AG04449 (cell line): Measurements from ENCODE around the gene STAB1.

Experiments used
- CTCF ChIA-PET: fragments of 350-600 bp; formaldehyde crosslinking; extraction: SDS; loops from one replicate; lab custom pipeline; 2021; ENCODE audit warnings: antibody characterized with exemption; lab: Yijun Ruan, JAX
- POLR2A ChIA-PET: fragments of 400-600, 350-600 bp; formaldehyde crosslinking; extraction: SDS; loops from one replicate; lab custom pipeline; 2020; ENCODE audit warnings: antibody characterized with exemption, inconsistent platforms; lab: Yijun Ruan, JAX
- DNase-seq: peaks from one replicate; pipeline ENCODE4 v3.0.0-alpha.2; 2010; ENCODE audit warnings: low read depth, low spot score
- H3K4me3 ChIP-seq: 2 replicates; pipeline ENCODE4 v1.5.1; 2011; ENCODE audit warnings: low read depth, mild to moderate bottlenecking, control low read depth, low read length
- CTCF ChIP-seq: IDR thresholded peaks from one replicate; pipeline ENCODE4 v1.5.1; 2011; ENCODE audit warnings: mild to moderate bottlenecking, moderate library complexity, low read length, control low read depth, inconsistent platforms; ENCODE audit not compliant: insufficient read depth; ENCODE audit errors: missing control alignments

The STAB1 gene

GRCh38 chr3:52479037-52479876 is 15.9 kb upstream of the STAB1 start:
- POLR2A ChIA-PET, result interaction anchor here (0.5 kb wide), 1 partner anchor 19 kb away, joined by 4 read pairs; no protein-coding TSS in a partner anchor
- TF ChIP-seq CTCF, result no peak
- no peak for DNase-seq
- H3K4me3 ChIP-seq, result no peak overlapping the region
- CTCF ChIA-PET, result interaction anchor here (1.4 kb wide), 1 partner anchor 13 kb away, joined by 3 read pairs; no protein-coding TSS in a partner anchor

DNA sequence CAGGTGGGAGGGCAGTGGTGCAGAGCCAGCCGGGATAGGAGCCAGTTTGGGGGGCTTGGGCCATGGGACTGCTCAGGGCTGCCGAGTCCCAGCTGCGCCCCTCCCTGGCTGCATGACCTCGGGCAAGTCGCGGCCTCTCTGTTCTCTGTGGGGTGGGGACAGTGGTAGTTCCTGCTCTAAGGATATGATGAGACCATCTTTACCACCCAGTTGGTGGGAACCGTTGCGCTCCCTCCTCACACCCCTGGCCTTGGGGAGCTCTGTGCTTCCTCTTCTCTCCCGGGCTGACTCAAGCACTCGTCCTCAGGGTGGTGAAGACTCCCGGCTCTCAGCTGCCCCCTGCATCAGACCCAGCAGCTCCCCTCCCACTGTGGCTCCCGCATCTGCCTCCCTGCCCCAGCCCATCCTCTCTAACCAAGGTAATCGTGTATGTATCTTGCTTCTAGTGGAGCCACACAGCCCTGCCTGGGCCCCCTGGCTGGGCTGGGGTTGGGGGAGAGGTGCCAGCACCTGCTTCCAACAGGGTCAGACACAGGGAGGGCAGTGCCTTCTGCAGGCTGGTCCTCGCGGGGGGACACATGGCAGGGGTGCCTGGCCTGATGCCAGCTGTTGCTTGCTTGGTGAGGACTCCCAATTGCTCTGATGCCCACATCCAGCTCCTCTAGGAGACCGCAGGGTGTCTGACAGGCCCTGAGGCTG is 15.1 kb upstream of the STAB1 start:
- POLR2A ChIA-PET, result interaction anchor here (0.5 kb wide), 1 partner anchor 18 kb away, joined by 4 read pairs; no protein-coding TSS in a partner anchor
- no peak for DNase-seq
- no peak for TF ChIP-seq CTCF
- CTCF ChIA-PET, result interaction anchor here (0.5 to 3.3 kb wide), 4 partner anchors 8 to 183 kb away, joined by 3 to 19 read pairs (median 3); no protein-coding TSS in a partner anchor
- H3K4me3 ChIP-seq, result no peak overlapping the region

DNA sequence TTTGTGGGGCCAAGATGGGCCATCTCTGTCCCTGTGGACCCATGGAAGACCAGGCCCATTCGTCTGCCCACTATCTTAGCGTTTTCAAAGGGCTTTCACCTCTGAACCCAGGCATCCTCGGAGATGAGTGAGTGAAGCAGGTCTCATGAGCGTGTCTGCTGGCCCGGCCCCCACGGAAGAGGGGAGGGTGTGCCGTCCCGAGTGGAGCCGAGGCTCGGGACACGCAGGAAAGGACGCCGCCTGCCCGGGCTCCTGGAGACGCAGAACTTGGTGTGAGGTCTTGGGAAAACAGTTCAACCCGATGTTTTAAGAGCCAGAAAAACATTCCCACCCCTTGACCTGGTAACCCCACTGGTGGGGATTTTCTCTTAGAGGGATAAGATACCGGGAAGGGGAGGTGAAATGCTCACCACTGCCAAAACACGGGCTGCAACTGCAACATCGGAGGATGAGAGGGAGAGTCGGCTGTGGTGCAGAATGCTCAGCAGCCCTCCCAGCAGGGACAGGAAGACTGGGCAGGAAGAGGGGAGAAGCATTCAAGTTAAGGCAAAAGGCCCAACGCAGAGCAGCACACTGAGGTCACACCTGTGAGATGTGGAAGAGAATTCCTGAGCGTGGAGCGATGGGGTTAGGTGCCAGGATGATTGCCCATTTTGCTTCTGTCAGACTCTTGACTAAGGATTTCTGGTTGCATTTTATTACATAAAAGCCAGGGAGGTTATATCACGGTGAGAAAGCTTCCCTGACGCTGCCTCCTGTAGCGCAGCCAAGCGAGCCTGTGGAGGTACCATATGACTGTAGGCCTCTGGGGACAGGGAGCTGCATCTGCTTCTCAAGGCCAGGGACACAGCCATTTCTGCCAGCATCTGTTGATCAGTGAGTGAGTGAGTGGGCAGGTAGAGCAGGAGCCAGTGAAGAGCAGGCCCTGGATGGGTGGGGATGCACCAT is 14.1 kb upstream of the STAB1 start:
- no peak overlapping the region for H3K4me3 ChIP-seq
- POLR2A ChIA-PET, result interaction anchor here (0.7 kb wide), 1 partner anchor 20 kb away, joined by 4 read pairs; no protein-coding TSS in a partner anchor
- CTCF ChIA-PET, result interaction anchor here (1.0 to 3.3 kb wide), 4 partner anchors 9 to 14 kb away, joined by 4 to 19 read pairs (median 6); no protein-coding TSS in a partner anchor
- no peak for TF ChIP-seq CTCF
- DNase-seq, result no peak

- TF ChIP-seq CTCF, result peak; percentile 55
- no peak for DNase-seq
- no peak overlapping the region for H3K4me3 ChIP-seq
- CTCF ChIA-PET, result interaction anchor here (1.0 to 3.3 kb wide), 5 partner anchors 9 to 25 kb away, joined by 4 to 19 read pairs (median 5); no protein-coding TSS in a partner anchor
- POLR2A ChIA-PET, result interaction anchor here (0.7 kb wide), 1 partner anchor 19 kb away, joined by 4 read pairs; no protein-coding TSS in a partner anchor
These were observed 13.2 kb upstream of the STAB1 start for GRCh38 chr3:52481819-52482521.

DNA sequence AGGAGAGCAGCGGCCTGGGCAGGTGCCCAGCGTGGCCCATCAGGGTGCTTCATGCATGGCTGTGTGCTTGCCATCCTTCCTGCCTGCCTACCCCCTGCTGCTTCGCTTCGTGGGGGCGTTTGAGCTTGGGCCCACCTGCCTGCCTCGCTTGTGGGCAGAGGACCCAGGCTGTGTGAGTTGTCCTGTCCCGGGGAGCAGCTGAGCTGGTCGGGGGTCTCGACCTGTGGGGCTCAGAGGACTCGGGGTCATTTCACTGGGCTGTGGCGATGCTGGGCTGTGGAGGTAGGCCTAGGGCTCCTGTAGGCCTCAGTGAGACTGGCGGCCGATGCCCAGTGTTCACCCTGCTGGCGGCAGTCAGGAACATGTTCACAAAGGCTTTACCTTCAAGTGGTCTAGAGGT is 12.1 kb upstream of the STAB1 start:
- DNase-seq, result no peak
- no peak for TF ChIP-seq CTCF
- POLR2A ChIA-PET, result no interaction called here
- H3K4me3 ChIP-seq, result no peak overlapping the region
- CTCF ChIA-PET, result interaction anchor here (0.8 to 3.3 kb wide), 3 partner anchors 11 to 26 kb away, joined by 3 to 19 read pairs (median 5); no protein-coding TSS in a partner anchor
